COR-L47 (cell line): ENCODE results near the gene CMTM4.

Experiments used
- DNase-seq: peaks from one replicate; lab custom pipeline; 2025; lab: John Stamatoyannopoulos, UW

The CMTM4 gene

DNA sequence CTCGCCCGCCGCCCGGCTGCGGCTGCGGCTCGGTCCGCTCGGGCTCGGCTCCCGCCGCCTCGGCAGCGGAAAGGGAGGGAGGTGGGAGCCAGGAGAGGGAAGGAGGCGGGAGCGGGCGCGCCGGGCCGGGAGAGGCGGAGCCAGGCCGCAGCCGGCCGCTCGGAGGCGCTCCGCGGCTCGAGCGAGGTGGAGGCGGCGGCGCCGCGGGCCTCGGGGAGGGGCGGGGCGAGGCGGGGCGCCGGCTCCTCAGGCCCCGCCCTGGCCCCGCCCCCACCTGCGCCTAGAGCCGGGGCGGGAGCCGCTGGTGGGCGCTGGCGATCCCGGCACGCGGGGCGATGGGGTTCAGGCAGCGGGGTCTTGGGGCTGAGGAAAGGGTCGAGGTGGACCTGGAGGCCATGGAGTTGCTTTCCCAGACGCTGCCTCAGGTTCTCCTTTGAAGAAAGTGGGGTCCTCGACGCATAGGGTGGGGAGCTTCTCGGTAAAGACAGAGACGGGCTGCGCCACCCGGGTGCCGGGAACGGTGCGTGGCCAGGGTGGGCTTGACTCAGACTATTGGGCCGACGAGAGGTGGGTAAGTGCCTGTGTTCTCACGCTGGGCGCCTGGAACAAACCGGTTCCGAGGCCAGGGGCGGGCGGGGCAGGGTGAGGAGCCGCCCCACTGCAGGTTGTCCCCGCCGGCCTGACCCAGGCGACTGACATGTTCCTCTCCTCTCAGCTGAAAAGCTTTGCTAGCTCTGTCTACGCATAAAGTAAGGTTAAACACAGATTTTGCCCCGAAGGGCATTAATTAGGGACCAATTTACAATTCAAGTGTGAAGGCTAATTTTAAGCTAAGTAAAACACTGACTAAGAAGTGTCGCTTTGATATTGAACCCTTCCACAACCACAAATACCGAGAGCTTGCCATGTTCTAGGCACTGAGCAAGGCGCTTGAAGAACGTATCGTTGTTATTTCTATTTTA is at the start of gene CMTM4:
CMTM4 (minus strand) TSS at position 75 of the 962 bp plus-strand sequence. CDS start 218 bp downstream, outside the sequence.
- DNase-seq, result peak; percentile 85

DNA sequence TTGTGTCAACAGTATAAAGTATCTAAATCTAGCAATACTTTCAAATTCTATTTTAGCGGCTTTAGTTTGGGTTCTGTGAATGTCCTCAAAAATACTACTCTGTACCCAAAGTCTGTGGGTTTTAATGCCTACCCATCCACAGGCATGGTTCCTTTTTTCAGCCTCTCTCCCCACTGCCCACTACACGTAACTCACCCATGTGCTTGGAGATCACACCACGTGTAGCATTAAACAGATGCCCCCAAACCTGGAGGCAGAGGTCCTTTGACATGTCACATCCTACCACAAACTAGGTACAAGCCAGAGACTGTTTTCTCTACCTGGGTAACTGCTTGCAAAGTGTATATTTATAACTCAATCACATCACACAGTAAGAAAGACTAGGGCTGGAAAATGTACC is 49.5 kb upstream of the CMTM4 start:
- no peak for DNase-seq

DNA sequence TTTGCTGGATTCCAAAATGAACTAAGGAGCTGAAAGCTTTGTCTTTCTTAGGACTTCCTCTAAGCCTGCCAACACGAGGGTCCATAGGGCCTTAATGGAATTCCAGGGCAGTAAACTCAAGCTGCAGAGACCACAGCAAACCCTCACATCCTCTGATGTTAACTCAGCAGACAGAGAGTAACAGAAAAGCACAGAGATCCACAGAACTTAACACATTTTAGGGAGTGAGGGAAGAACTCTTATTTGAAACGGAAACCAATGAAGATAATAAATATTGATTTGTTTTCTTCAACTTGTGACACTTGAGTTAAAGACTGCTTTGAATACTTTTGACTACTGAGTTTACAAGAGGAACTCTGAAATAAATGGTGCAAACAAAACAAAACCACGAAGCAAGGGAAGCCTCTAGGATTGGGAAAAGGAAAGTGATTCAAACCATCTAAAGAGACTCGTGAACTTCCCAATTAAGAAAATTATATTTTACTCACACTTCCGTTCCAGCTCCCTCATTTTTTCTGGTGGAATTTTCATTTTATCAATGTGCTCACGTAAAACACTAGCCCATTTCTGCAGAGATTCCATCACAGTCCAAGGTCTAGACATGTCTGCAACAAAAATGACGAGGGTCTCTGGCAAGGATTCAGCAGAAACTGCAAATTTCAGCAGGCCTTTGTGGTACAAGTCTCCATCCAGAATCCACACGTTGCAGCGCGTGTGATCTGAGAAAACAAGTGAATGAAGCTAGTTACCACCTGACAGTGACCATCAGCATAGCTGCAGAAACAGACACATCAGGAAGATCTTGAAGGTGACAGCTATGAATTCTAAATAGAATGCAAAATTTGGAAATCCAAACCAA is 45.6 kb upstream of the CMTM4 start:
- no peak for DNase-seq

DNA sequence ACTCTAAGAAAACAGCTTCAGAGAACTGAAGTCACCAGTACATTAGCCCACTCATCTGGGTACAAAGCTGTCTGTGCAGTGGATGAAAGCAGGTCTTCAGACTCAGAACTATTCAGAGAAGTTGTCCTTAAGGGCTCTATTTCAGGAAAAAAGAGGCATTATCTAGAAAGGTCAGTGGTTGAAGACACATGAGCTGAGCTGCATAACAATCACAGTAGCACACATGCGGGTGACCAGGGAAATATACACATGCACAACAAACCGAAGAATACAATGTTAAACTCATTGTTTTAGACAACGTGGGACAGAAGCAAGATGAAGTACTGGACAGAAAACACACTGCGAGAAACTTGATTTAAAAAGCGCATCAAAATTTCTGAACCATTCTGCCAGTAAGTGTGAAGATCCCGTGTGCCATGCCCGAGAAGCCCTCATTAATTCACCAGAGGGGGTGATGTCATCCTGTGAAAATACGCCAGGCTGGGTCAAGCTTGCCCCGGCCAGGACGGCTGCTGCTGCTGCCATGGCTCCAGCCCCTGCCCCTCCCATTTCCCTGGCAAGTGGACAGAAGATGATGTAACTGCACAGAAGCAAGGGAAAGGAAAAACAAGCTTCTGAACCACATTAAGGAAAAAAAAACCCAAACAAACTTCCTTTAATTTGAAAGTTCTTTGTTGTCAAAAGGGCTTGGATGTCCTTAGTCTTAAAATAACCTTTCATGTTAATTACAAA is 44.8 kb upstream of the CMTM4 start:
- peak; percentile 30 for DNase-seq

DNA sequence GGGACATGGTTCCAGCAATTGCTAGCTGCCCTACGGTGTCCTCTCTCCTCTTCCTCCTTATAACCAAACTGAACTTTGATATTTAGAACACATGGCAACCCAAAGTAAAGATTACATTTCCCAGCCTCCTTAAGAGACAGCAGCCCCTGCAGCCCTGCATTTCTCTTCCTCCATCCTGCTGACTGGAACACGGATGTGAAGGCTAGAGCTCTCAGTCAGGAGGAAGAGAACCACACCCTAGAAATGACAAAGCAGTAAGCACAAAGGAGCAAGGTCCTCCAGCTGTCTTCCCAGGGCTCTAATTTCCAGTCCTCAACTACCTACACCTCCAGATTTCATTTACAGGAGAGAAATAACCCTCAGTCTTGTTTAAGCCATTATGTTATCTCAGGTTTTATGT is 44.0 kb upstream of the CMTM4 start:
- DNase-seq, result no peak

DNA sequence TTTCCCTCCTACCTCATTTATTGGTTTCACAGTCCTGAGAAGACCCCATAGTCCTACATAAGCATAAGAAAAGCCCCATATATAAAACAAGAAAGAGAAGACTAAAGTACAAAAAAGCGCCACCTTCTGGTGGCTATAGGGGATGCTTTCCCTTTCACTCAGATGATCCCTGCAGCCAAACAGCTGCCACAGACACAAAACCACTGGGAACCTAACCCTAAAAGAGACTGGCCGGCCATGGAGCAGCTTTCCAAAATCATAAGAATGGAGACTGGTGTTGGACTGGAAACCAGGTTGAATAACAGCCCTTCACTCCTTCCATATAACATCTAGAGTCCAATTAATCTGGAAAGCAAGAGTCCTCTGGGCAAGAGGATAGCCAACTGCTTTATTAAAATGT is 43.5 kb upstream of the CMTM4 start:
- DNase-seq, result no peak

DNA sequence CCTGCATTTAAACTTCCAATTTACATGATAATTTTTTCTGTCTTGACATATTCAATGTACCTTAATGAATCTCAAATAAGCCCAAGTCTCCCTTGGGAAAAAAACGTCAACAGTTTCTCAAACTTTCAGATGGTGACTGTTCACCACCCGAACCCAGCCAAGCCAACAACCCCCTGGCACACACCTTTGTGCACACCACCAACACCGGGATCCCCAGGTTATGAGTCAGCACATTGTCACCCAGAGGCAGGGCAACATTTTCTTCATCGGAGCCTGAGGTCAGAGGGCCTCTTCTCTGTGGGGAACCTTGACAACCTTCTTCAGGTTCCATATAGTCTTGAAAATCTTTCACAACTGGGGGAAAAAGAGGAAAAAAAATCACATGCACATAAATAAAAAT is 39.3 kb upstream of the CMTM4 start:
- no peak for DNase-seq

DNA sequence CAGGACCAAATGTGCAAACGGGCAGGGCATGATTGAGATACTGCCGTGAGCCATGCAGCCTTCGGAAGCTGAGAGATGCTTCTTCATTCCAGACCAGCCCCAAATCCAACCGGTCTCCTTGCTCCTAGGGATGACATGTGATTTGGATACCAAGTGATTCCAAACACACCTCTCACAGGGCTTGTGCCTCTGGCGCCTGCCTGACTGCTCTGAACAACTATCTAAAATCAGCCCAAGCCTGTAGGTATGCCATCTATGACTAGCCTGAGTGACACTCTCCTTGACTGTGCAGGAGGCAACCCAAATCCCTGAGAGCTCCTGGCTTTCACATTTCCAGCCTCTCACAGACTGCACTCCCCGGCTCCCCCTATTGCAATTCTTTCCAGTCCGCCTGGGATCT is 34.6 kb upstream of the CMTM4 start:
- no peak for DNase-seq

DNA sequence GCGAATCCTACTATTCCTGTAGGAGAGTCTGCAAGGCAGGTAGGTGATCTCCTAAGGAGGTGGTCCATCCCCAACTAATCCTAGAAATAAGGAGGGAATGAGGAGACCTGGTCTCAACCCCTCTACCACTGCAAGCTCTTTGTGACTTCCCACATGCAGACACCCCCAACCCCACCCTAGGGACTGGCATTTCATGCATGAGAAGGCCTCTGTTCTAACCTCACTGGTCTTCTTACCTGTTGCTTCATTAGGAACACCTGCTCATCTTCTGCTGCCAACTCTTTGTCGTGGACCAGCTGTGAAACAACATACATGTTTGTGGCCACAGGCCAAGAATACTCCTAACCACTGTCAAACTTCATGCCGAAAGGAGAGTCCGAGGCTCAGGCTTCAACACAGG is 32.3 kb upstream of the CMTM4 start:
- DNase-seq, result no peak

DNA sequence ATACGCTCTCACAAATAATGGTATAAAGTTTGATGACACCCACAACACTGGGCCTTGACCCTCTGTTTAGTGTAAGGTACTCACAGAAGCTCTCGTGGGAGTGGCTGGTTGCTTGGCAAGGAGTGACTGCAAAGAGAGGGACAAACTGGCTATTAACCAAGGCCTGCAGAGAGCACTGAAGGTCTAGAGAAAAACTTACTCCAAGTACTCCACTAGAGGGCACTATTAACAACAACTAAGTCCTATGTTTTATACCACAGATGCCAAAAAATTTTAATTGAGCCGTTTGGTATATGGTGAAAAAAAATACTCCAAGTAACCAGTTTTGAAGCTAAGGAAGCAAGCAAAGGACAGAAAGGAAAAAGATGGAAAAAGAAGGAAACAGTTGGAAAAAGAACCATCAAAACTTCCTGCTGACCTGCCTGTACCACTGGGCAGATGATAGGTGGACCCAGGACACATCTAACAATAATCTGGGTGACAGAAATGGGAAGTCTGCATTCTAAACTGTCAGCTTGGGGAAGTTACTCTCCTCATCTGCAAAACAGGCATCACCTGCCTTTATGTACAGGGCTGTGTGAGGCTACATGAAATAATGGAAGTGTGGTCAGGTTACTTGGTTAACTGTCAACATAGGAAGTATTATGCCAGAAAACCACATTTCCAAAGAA is 31.7 kb upstream of the CMTM4 start:
- DNase-seq, result peak; percentile 67

DNA sequence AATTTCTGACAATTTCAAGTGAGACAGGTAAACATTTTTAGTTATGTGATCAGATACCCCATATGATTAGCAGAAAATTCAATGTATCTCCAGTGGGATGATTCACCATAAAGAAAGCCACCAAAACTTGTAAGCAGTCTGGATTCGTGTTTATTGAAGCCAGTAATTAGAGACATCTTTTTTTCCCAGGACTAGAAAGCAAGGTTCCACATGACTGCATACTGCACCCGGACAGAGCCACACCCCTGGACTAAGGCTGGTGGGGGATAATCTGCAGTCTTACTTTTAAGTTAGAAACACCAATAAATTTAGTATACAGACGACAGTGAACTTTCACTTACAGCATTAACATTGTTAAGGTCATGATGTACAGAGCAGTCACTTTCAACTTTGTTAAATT is 24.2 kb upstream of the CMTM4 start:
- DNase-seq, result no peak

DNA sequence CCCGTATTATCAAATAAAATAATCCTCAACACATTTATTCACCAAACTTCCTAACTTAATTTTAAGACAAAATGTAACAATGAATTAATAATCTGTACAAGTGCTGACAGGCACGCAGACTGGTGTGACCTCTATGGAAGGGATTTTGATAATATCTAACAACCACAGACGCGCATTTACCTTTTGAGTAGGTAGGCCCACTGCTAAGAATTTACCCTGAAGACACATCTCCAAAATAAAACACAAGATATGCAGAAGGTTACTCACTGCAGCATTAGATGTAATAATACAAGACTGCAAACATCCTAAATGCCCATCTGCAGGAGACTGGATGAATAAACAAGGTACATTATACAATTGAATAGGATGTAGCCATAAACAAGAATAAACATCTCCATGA is 22.7 kb upstream of the CMTM4 start:
- no peak for DNase-seq

DNA sequence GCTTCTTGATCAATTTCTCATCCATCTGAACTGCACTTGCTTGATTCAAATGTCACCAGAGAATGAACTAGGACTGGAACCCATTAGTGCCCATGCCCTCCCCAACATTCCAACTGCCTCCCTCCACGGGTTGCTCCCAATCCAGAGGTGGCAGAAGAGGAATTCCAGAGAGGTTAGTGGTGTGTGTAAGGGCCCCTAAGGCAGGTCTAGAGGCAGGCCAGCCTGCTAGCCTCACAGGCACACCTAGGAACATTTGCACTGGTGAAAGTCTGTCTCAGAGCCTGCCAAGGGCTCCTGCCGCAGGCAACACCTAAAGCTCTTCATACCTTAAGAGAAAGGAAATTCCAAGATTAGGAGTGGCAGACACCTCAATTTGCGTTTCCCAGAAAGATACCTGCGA is 21.2 kb upstream of the CMTM4 start:
- DNase-seq, result no peak

DNA sequence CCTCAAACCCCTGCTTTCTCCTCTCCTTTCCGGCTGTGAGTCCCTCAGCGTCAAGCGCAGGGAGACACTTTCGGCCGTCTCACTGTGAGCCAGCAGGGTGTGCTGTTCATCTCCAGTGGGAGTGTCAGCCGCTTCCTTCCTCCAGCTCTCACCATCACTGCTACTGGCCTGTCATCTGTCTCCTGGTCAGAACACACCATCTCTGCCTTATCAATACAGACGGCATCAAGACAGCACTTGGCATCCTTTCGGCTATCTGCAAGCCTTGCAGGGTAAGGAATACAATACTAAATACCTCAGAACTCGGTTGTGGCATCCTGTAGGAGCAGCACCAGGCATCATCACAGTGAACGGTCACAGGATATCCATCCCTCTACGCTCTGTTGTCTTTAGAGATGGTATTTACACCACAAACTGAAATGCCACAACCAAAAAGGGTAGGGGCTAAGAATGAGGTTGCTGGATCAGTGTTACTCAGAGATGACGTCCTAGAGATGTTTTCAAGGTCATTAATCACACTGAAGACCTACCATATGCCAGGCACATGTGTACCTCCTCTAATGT is 20.7 kb upstream of the CMTM4 start:
- no peak for DNase-seq

DNA sequence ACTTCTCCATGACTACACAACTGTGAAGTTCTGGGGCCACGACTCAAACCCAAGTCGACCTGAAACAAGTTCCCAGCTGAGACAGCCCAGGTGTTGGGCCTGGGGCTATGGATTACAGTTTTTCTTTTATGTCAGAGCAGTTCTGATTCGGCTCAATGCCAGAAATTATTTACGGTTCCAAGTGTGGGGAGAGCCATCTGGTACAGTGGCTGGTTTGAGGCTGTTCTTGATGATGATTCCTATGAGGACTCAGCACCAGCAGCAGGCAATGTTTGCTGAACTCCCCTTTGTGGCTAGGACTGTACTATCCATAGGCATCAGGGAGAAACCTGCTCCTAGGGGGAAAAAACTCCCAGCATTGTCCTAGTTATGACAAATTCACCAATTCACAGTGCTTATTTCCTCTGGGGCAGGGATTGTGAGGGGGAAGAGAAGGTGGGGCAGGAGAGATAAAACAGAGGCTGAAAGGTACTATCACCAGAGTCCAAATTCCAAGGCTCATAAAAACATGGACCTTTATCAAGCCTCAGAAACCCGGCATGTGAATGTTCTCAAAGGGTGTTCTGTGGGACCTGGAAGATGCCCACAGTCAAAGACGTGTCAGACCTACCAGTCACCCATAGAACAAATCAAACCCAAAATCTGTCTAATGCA is 18.2 kb upstream of the CMTM4 start:
- DNase-seq, result peak; percentile 51

DNA sequence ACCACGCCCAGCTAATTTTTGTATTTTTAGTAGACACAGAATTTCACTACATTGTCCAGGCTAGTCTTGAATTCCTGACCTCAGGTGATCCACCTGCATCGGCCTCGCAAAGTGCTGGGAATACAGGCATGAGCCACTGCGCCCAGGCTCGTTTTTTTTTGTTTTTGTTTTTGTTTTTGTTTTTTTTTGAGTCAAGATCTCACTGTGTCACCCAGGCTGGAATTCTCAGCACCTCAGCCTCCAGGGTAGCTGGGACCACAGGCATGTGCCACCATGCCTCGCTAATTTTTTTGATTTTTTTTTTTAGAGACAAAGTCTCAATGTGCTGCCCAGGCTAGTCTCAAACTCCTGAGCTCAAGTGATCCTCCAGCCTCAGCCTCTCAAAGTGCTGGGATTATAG is 17.5 kb upstream of the CMTM4 start:
- no peak for DNase-seq

DNA sequence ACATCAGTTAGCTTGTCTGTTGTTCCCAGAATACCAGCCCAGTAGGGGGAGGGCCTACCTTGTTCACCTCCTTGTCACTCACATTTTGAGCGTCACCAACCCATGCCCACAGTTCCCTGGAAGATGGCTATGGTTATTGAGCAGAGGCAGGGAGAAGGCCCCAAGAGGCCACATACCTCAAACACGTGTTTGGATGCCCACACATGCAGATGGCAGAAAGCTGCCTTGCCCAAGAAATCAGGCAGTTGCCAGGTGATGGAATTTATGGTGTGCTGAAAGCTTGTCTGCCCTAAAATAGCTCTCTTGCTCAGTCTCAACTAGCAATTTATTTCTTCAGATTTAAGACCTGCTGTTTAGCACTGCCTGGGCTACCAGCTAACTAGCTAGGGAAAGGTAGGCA is 16.5 kb upstream of the CMTM4 start:
- no peak for DNase-seq

DNA sequence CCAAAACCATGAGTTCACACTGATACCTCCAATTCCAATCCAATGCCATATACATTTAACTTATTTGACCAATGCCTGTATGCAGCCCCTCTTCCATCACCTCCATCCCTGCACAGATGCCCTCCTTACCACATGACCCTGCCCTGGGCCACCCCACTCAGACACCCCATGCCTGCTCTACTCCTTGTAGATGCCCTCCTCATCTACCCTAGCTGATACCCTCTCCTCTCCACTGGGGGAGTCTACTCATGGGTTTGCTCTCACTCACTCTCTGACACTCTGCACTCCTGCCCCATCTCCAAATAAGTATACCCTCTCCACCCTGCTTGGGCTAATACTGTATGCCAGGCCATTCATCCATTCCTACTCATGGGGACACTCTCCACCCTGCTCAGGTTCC is 16.0 kb upstream of the CMTM4 start:
- DNase-seq, result no peak

DNA sequence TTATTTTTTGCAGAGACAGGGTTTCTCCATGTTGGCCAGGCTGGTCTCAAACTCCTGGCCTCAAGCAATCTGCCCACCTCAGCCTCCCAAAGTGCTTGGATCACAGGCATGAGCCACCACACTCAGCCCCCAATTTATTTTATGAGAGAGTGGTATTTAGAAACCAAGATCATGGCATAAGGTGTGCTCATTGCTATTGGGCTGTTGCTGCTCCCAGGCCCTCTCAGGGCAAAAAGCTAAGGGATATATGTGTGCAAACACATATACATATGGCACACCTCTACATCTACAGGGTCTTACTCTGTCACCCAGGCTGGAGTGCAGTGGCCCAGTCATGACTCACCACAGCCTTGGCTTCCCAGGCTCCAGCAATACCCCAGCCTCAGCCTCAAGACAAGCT is 15.0 kb upstream of the CMTM4 start:
- no peak for DNase-seq

DNA sequence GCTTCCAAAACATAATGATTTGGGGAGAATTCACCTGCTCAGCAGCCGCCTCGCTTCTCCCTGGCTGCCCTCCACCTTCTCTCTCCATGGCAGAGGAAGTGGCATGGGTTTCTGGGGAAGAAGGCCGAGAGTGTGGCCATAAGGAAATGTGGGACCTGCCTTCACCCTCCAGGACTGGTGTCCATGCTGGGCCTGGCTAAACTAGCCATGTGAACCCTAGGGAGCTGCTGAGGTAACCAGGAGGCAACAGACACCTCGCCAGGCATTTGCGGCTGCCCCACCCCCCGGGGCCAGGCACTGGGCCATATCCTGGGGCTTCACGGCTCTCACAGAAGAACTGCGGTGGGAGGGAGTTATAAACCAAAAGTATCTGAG is 9.9 kb upstream of the CMTM4 start:
- DNase-seq, result no peak
